ENCODE measurements around the gene ZNF3.

GRCh38 chr7:100033526-100033925, 48.0 kb downstream of the ZNF3 start:
- TF ChIP-seq, protein P1, sequence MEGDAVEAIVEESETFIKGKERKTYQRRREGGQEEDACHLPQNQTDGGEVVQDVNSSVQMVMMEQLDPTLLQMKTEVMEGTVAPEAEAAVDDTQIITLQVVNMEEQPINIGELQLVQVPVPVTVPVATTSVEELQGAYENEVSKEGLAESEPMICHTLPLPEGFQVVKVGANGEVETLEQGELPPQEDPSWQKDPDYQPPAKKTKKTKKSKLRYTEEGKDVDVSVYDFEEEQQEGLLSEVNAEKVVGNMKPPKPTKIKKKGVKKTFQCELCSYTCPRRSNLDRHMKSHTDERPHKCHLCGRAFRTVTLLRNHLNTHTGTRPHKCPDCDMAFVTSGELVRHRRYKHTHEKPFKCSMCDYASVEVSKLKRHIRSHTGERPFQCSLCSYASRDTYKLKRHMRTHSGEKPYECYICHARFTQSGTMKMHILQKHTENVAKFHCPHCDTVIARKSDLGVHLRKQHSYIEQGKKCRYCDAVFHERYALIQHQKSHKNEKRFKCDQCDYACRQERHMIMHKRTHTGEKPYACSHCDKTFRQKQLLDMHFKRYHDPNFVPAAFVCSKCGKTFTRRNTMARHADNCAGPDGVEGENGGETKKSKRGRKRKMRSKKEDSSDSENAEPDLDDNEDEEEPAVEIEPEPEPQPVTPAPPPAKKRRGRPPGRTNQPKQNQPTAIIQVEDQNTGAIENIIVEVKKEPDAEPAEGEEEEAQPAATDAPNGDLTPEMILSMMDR (optimal IDR thresholded peaks at IDR 0.05 in 1 of 3, IDR thresholded peaks at IDR 0.05 in 1 of 3, conservative IDR thresholded peaks at IDR 0.05 in 1 of 3; ENCODE audit: extremely low read depth in 1 of 3, insufficient read depth in 2 of 3, low read length in 3 of 3): no peak
- TF ChIP-seq EZH2 (IDR thresholded peaks at IDR 0.05; ENCODE audit: low read length): no peak

Data from keratinocyte (primary cell).